SK-MEL-5 (cell line): Measurements from ENCODE around the gene CSGALNACT2. TPM values are rescaled to one million over a fixed set of nuclear protein-coding genes. Genes with fewer than 3 reads are reported as not detected.

Source experiments
- DNase-seq: peaks from one replicate; pipeline ENCODE4 v3.0.0-alpha.2; 2016; ENCODE audit warnings: low read depth, low spot score
- in situ Hi-C: cut with HindIII; loops from 2 replicates; pipeline ENCODE4 v1.10.0; 2016; ENCODE audit warnings: low sequenced_read_pairs, high pct_unique_total_duplicates, low pct_unique_long_range_greater_than_20kb
- total RNA-seq: library from RNA; depleted of rRNA; stranded (reverse); fragments of >200 nt; shearing (Covaris generic); gene quantifications from 2 replicates; pipeline ENCODE4 v1.2.3, GENCODE V29; 2014

CSGALNACT2 gene
- total RNA-seq, 1 experiment from 2014 or later: 3.9 TPM

- no peak for DNase-seq
- in situ Hi-C loops: no loop called here
These were observed 28.5 kb upstream of the CSGALNACT2 start for GRCh38 chr10:43109671-43110249.

- DNase-seq: no peak
- in situ Hi-C loops: no loop called here
These were observed 27.7 kb upstream of the CSGALNACT2 start for GRCh38 chr10:43110338-43111071.

- in situ Hi-C loops: no loop called here
- no peak for DNase-seq
These were observed 27.1 kb upstream of the CSGALNACT2 start for GRCh38 chr10:43111101-43111500.

- no peak for DNase-seq
- in situ Hi-C loops: no loop called here
These were observed 26.2 kb upstream of the CSGALNACT2 start for GRCh38 chr10:43111921-43112607.

GRCh38 chr10:43112608-43112961 lies 25.7 kb upstream of the CSGALNACT2 start:
- DNase-seq: no peak
- in situ Hi-C loops: no loop called here

GRCh38 chr10:43113201-43114087 lies 24.8 kb upstream of the CSGALNACT2 start:
- DNase-seq: no peak
- in situ Hi-C loops: no loop called here

- in situ Hi-C loops: no loop called here
- no peak for DNase-seq
These were observed 24.0 kb upstream of the CSGALNACT2 start for GRCh38 chr10:43114088-43114742.

- no peak for DNase-seq
- in situ Hi-C loops: no loop called here
These were observed 23.3 kb upstream of the CSGALNACT2 start for GRCh38 chr10:43114743-43115611.

GRCh38 chr10:43115881-43116595 lies 22.2 kb upstream of the CSGALNACT2 start:
- in situ Hi-C loops: no loop called here
- no peak for DNase-seq

GRCh38 chr10:43116596-43116995 lies 21.6 kb upstream of the CSGALNACT2 start:
- in situ Hi-C loops: no loop called here
- no peak for DNase-seq

GRCh38 chr10:43117031-43117776 lies 21.0 kb upstream of the CSGALNACT2 start:
- no peak for DNase-seq
- in situ Hi-C loops: no loop called here

- no peak for DNase-seq
- in situ Hi-C loops: no loop called here
These were observed 20.3 kb upstream of the CSGALNACT2 start for GRCh38 chr10:43117777-43118583.

- in situ Hi-C loops: no loop called here
- no peak for DNase-seq
These were observed 19.4 kb upstream of the CSGALNACT2 start for GRCh38 chr10:43118631-43119415.
